ENCODE results near the gene GPR45.

GPR45 gene

DNA sequence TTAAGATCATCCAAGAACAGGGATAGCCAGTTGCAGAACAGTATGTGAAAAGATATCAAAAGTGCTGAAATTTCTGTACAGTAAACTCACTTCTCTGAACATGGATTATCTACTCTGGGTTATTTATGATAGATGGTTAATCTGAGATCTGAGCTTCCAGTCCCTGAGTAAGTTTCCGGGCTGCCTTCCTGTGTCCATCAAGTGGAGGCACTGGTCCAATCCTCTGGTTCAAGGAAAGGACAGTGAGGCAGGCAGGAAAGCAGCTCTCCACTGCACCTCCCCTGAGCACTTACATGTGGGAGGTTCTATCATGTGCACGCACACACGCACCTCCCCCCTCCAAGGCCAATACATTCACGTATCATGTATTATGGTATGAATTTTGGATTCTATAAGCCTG lies 32.5 kb downstream of the GPR45 start:
- H3K27me3 Mint-ChIP-seq, result no peaks in the 10 kb centered on the region
- ATAC-seq, result no peak
- no peak for DNase-seq
- peak overlapping the region in 1 of 2 donors; percentile 27 for H3K27ac Mint-ChIP-seq
- H3K4me1 Mint-ChIP-seq, result no peaks in the 10 kb centered on the region
- H3K9me3 Mint-ChIP-seq, result no peaks in the 10 kb centered on the region
- H3K4me3 Mint-ChIP-seq, result no peak overlapping the region

DNA sequence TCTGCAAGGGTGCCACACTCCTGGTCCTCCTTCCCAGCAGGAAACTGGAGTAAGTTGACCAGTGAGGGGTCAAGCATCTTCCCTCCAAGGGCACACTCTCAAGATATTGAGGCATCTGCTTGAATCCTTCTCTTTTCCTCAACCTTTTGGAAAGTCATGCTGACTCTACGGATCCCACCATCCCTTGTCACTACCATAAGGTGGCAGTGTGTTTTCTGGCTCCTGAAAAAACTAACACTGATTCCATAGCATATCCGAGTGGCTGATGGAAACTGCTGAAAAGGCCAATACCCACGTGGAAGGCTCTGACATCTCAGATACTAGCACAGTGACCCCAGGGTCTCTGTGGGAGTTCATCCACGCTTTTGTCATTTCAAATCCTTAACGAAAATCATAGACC lies 37.1 kb downstream of the GPR45 start:
- Mint-ChIP-seq H3K27ac (no peak overlapping the region), H3K4me1 (no peaks in the 10 kb centered on the region)

DNA sequence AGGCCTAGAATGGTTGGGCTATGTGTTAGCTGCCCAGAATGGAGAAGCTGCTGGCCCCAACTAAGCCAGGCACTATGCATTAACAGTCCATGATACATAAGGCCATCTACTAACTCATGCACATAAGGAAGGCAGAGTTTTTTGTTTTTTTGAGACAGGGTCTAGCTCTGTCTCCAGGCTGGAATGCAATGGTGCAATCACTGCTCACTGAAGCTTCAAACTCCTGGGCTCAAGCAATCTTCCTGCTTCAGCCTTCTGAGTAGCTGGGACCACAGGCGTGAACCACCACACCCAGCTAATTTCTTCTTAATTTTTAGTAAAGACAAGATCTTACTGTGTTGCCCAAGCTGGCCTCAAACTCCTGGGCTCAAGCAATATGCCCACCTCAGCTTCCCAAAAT lies 37.6 kb downstream of the GPR45 start:
- Mint-ChIP-seq H3K27me3 (no peaks in the 10 kb centered on the region), H3K4me3 (no peak overlapping the region), H3K9me3 (no peaks in the 10 kb centered on the region), H3K4me1 (no peaks in the 10 kb centered on the region), H3K27ac (no peak overlapping the region)
- DNase-seq (no peak), ATAC-seq (no peak)

More for the DNA sequence above, 37.1 kb downstream of the GPR45 start:
- H3K9me3 Mint-ChIP-seq, result no peaks in the 10 kb centered on the region
- ATAC-seq (no peak), DNase-seq (no peak)
- H3K27me3 Mint-ChIP-seq, result no peaks in the 10 kb centered on the region
- no peak overlapping the region for H3K4me3 Mint-ChIP-seq

DNA sequence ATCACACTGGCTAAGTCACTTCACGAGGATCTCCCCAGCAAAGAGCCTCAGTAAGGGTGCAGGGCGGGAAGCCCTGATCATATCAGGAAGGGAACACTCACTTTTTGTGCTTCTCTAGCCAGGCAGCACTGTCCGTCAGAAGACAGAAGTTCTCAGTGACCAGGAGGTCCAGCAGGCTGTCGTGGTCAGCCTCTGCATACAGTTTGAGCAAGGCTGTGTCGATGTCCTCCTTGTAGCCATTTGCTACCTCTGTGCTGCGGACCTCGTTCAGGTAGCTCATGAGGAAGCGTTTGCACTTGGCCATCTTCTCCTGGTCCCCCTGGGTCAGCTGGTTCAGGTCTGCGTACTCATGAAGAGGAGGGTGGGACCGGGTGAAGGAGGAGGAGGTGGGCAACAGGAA lies 38.7 kb downstream of the GPR45 start:
- no peak for DNase-seq
- H3K27ac Mint-ChIP-seq, result no peak overlapping the region
- ATAC-seq, result no peak

DNA sequence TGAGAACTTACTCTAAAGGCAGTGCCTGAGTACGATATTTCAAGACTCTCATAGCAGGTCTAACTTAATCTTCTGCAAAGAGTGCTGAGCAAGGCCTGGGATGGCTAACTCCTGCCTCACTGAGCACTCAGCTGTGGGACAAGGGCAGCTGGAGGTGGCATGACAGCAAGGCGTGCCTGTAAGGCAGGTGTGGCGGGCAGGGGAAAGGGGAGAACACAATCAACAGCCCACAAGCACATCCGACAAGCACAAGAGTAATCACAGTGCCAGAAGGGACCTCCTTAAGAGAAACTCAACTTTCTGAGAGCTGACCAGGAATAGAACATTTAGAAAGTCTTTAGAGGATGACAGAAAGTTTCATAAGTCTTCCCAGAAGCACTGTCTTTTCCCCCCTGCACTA lies 42.0 kb downstream of the GPR45 start:
- Mint-ChIP-seq H3K4me1 (no peaks in the 10 kb centered on the region), H3K27me3 (no peaks in the 10 kb centered on the region), H3K27ac (no peak overlapping the region), H3K9me3 (no peaks in the 10 kb centered on the region), H3K4me3 (no peak overlapping the region)
- DNase-seq (no peak), ATAC-seq (no peak)

More for the DNA sequence above, 38.7 kb downstream of the GPR45 start:
- H3K4me1 Mint-ChIP-seq, result no peaks in the 10 kb centered on the region
- H3K9me3 Mint-ChIP-seq, result no peaks in the 10 kb centered on the region
- no peaks in the 10 kb centered on the region for H3K27me3 Mint-ChIP-seq
- H3K4me3 Mint-ChIP-seq, result no peak overlapping the region

DNA sequence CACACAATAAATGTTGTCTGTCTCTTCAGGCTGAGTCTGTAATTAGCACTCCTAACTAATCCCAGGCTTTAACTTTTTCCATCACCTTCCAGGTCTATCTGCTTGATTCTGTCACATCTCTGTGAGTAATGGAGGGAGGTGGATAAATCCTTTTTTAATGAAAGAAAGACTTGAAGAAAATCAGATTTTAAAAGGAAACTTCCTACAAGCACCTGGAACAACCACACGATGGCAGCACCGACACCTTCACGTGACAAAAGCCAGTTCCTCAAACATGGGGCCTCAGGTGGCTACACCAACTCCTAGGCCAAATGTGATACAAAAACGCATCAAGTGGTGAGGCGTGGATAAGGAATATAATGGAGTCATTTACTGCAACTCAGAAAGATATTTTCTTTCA lies 46.1 kb downstream of the GPR45 start:
- H3K9me3 Mint-ChIP-seq, result no peaks in the 10 kb centered on the region
- H3K27ac Mint-ChIP-seq, result peak overlapping the region in 1 of 2 donors; percentile 29
- no peaks in the 10 kb centered on the region for H3K4me1 Mint-ChIP-seq
- DNase-seq (peak; percentile 6 to 35), ATAC-seq (no peak)
- no peaks in the 10 kb centered on the region for H3K27me3 Mint-ChIP-seq
- no peak overlapping the region for H3K4me3 Mint-ChIP-seq

DNA sequence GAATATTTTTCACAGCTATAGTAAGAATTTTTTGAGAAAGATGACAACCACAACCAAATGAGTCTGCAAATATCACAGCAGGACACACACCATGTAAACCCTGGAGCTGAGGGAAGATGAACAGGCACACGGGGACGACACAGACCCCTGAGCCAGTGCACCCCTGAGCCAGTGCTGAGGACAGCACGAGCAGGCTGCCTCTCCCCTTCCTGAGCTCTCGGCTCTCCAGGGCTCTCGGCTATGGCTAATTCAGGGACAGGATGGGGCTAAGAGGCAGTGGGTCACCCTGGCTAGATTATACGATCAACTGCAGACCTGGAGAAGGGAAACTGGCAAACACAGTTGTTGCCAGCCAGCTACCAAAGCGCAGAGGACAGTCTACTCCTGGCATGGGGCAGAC lies 46.6 kb downstream of the GPR45 start:
- ATAC-seq, result no peak

DNA sequence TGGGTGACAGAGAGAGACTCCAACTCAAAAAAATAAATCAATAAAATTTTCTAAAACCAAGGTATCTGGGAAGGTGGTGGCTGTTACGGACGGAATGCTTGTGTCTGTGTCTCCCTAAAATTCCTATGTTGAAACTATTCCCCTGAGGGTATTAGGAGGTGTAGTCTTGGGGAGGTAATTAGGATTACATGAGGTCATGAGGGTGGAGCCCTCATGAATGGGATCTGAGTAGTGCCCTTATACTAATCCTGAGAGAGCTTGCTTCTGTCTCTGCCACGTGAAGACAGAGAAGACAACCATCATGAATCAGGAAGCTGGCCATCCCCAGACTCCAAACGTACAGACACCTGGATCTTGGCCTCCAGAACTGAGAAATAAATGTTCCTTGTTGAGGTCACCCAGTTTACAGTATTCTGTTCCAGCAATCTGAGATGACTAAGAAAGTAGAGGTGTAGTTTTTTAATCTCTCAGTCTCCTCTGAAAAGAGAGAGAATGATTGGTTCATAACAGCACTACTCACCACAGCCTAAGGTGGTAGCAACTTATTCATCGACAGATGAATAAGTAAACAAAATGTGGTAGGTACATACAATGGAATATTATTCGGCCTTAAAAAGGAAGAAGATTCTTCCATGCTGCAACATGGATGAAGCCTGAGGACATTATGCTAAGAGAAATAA lies 49.6 kb downstream of the GPR45 start:
- ATAC-seq (no peak), DNase-seq (no peak)
- Mint-ChIP-seq H3K4me1 (no peaks in the 10 kb centered on the region), H3K4me3 (no peak overlapping the region), H3K9me3 (no peaks in the 10 kb centered on the region), H3K27me3 (no peaks in the 10 kb centered on the region), H3K27ac (no peak overlapping the region)

More for the DNA sequence above, 46.6 kb downstream of the GPR45 start:
- Mint-ChIP-seq H3K9me3 (no peaks in the 10 kb centered on the region), H3K27me3 (no peaks in the 10 kb centered on the region), H3K4me3 (no peak overlapping the region), H3K4me1 (no peaks in the 10 kb centered on the region), H3K27ac (peak overlapping the region; percentile 15 to 29)
- DNase-seq, result no peak

DNA sequence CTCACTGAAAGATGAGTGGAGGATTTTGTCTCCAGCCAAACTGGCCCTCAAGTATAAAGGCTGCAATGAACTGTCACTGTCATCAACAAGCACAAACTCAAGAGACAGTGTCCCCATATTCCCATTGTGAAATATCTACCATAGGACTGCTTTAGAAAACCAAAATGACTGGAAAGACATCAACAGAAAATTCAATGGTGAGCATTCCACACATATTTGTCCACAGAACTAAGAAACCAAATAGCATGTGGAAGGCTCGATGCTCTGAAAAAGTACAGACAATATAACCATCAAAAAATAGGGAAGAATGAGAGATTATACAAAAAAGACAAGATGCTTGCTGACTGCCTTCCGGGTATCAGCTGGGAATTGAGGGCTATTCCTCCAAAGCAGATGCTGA lies 50.4 kb downstream of the GPR45 start:
- Mint-ChIP-seq H3K27ac (no peak overlapping the region), H3K4me1 (no peaks in the 10 kb centered on the region), H3K27me3 (no peaks in the 10 kb centered on the region), H3K9me3 (no peaks in the 10 kb centered on the region), H3K4me3 (no peak overlapping the region)
- DNase-seq (no peak), ATAC-seq (no peak)
